ENCODE measurements around the gene DRGX.

DNA sequence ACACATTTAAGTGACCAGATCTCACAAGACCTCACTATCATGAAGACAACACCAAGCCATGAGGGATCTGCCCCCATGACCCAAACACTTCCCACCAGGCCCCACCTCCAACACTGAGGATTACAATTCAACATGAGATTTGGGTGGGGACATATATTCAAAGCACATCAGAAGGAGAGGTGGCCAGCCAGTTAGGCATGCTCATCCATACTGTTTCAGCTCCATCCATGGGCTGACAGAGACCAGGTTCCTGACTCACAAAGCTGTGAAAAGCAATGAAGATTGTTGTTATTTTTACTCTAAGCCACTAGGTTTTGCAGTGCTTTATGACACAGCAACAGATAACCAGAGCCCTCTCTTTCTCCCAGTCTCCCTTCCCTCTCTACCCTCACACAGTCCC is 60.9 kb downstream of the DRGX start:
- TF ChIP-seq, protein P1, sequence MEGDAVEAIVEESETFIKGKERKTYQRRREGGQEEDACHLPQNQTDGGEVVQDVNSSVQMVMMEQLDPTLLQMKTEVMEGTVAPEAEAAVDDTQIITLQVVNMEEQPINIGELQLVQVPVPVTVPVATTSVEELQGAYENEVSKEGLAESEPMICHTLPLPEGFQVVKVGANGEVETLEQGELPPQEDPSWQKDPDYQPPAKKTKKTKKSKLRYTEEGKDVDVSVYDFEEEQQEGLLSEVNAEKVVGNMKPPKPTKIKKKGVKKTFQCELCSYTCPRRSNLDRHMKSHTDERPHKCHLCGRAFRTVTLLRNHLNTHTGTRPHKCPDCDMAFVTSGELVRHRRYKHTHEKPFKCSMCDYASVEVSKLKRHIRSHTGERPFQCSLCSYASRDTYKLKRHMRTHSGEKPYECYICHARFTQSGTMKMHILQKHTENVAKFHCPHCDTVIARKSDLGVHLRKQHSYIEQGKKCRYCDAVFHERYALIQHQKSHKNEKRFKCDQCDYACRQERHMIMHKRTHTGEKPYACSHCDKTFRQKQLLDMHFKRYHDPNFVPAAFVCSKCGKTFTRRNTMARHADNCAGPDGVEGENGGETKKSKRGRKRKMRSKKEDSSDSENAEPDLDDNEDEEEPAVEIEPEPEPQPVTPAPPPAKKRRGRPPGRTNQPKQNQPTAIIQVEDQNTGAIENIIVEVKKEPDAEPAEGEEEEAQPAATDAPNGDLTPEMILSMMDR (conservative IDR thresholded peaks at IDR 0.05; ENCODE audit: low read depth, low read length), result no peak
- TF ChIP-seq EZH2 (IDR thresholded peaks at IDR 0.05; ENCODE audit: borderline replicate concordance, low read depth, low read length, poor library complexity, severe bottlenecking), result no peak

All from A673 (cell line).